ENCODE data around the gene NHLH2. TPM values are rescaled to one million over a fixed set of nuclear protein-coding genes. Genes with fewer than 3 reads are reported as not detected.

The NHLH2 gene
- total and polyA plus RNA-seq, 2 experiments from 2014 or later = 0.02 TPM; not detected in 1

GRCh38 chr1:115826628-115827027, 14.3 kb downstream of the NHLH2 start:
- no peak overlapping the region for H3K4me3 ChIP-seq
- 20% methylated on average over 3 of the region's 3 CpGs for WGBS (ENCODE audit: low lambda C conversion rate, missing lambda C conversion rate)
- H3K9me3 ChIP-seq (ENCODE audit: low read depth) = no peaks in the 10 kb centered on the region

GRCh38 chr1:115822117-115822516, 18.8 kb downstream of the NHLH2 start:
- Histone ChIP-seq H4K20me1 (ENCODE audit: insufficient read depth, poor library complexity, severe bottlenecking) (no peaks in the 10 kb centered on the region), H3K36me3 (replicated peaks; ENCODE audit: insufficient read depth, low read depth) (no peaks in the 10 kb centered on the region), H3K4me1 (ENCODE audit: insufficient read depth) (no peaks in the 10 kb centered on the region), H3K4me3 (no peak overlapping the region), H3K79me2 (no peaks in the 10 kb centered on the region), H3K9me3 (ENCODE audit: low read depth) (no peaks in the 10 kb centered on the region), H3K27ac (no peak overlapping the region), H3K9me2 (replicated peaks; ENCODE audit: insufficient read depth) (no peaks in the 10 kb centered on the region), H2AFZ (no peak overlapping the region), H3K27me3 (peaks cover 14% of the 10 kb centered on the region), H3K4me2 (no peak overlapping the region)
- no peak for DNase-seq (ENCODE audit: low spot score)
- TF ChIP-seq EZH2phosphoT487 (IDR thresholded peaks at IDR 0.05; ENCODE audit: low read depth, severe bottlenecking, unreplicated experiment) (no peak), CTCF (IDR thresholded peaks at IDR 0.05; ENCODE audit: poor library complexity) (no peak), EZH2 (IDR thresholded peaks at IDR 0.05; ENCODE audit: borderline replicate concordance) (no peak)

More at GRCh38 chr1:115826628-115827027, 14.3 kb downstream of the NHLH2 start:
- H4K20me1 ChIP-seq (ENCODE audit: insufficient read depth, poor library complexity, severe bottlenecking) = no peaks in the 10 kb centered on the region
- no peak overlapping the region for H3K27ac ChIP-seq
- no peak for DNase-seq (ENCODE audit: low spot score)
- H3K9me2 ChIP-seq (replicated peaks; ENCODE audit: insufficient read depth) = no peaks in the 10 kb centered on the region
- no peak for TF ChIP-seq EZH2 (IDR thresholded peaks at IDR 0.05; ENCODE audit: borderline replicate concordance)
- no peak for TF ChIP-seq EZH2phosphoT487 (IDR thresholded peaks at IDR 0.05; ENCODE audit: low read depth, severe bottlenecking, unreplicated experiment)
- no peak for TF ChIP-seq CTCF (IDR thresholded peaks at IDR 0.05; ENCODE audit: poor library complexity)
- peaks cover 24% of the 10 kb centered on the region for H3K27me3 ChIP-seq
- H3K4me2 ChIP-seq = no peak overlapping the region
- H3K79me2 ChIP-seq = no peaks in the 10 kb centered on the region
- H2AFZ ChIP-seq = no peak overlapping the region
- H3K36me3 ChIP-seq (replicated peaks; ENCODE audit: insufficient read depth, low read depth) = no peaks in the 10 kb centered on the region
- peaks cover 5% of the 10 kb centered on the region for H3K4me1 ChIP-seq (ENCODE audit: insufficient read depth)

GRCh38 chr1:115815694-115816093, 25.2 kb downstream of the NHLH2 start:
- H2AFZ ChIP-seq = no peak overlapping the region
- 87% methylated on average over 3 of the region's 3 CpGs for WGBS (ENCODE audit: low lambda C conversion rate, missing lambda C conversion rate)
- H3K4me3 ChIP-seq = no peak overlapping the region

More at GRCh38 chr1:115815694-115816093, 25.2 kb downstream of the NHLH2 start:
- Histone ChIP-seq H3K79me2 (no peaks in the 10 kb centered on the region), H3K9me3 (ENCODE audit: low read depth) (no peaks in the 10 kb centered on the region), H3K9me2 (replicated peaks; ENCODE audit: insufficient read depth) (no peaks in the 10 kb centered on the region), H3K4me1 (ENCODE audit: insufficient read depth) (peaks cover 10% of the 10 kb centered on the region), H3K27me3 (no peaks in the 10 kb centered on the region), H3K4me2 (no peak overlapping the region), H4K20me1 (ENCODE audit: insufficient read depth, poor library complexity, severe bottlenecking) (no peaks in the 10 kb centered on the region), H3K27ac (no peak overlapping the region), H3K36me3 (replicated peaks; ENCODE audit: insufficient read depth, low read depth) (no peaks in the 10 kb centered on the region)
- DNase-seq (ENCODE audit: low spot score) = no peak
- no peak for TF ChIP-seq EZH2 (IDR thresholded peaks at IDR 0.05; ENCODE audit: borderline replicate concordance)
- no peak for TF ChIP-seq EZH2phosphoT487 (IDR thresholded peaks at IDR 0.05; ENCODE audit: low read depth, severe bottlenecking, unreplicated experiment)
- no peak for TF ChIP-seq CTCF (IDR thresholded peaks at IDR 0.05; ENCODE audit: poor library complexity)
